Ramos (cell line): ENCODE results near the gene CHRM3.

Source experiments
- in situ Hi-C: fragments of 300-500 bp; cut with MboI; formaldehyde crosslinking; loops from one replicate; pipeline ENCODE4 v1.14.3; 2022; ENCODE audit warnings: low sequenced_read_pairs; ENCODE audit not compliant: unreplicated experiment

The CHRM3 gene

GRCh38 chr1:239392271-239392670 is 5.9 kb downstream of the CHRM3 start:
- in situ Hi-C loops, result no loop called here

GRCh38 chr1:239394107-239394506 is 7.7 kb downstream of the CHRM3 start:
- in situ Hi-C loops, result no loop called here

GRCh38 chr1:239413916-239414315 is 27.5 kb downstream of the CHRM3 start:
- in situ Hi-C loops, result no loop called here

GRCh38 chr1:239417221-239417620 is 30.9 kb downstream of the CHRM3 start:
- in situ Hi-C loops, result no loop called here

GRCh38 chr1:239417986-239418640 is 31.7 kb downstream of the CHRM3 start:
- in situ Hi-C loops, result no loop called here

GRCh38 chr1:239418681-239419080 is 32.3 kb downstream of the CHRM3 start:
- in situ Hi-C loops, result no loop called here

GRCh38 chr1:239421811-239422210 is 35.4 kb downstream of the CHRM3 start:
- in situ Hi-C loops, result no loop called here

- in situ Hi-C loops, result no loop called here
Observed at GRCh38 chr1:239422818-239423217, 36.5 kb downstream of the CHRM3 start.

- in situ Hi-C loops, result no loop called here
Observed at GRCh38 chr1:239426821-239427475, 40.6 kb downstream of the CHRM3 start.

- in situ Hi-C loops, result no loop called here
Observed at GRCh38 chr1:239427712-239428111, 41.3 kb downstream of the CHRM3 start.

- in situ Hi-C loops, result no loop called here
Observed at GRCh38 chr1:239428120-239428710, 41.8 kb downstream of the CHRM3 start.

- in situ Hi-C loops, result no loop called here
Observed at GRCh38 chr1:239429163-239429562, 42.8 kb downstream of the CHRM3 start.

GRCh38 chr1:239432255-239432654 is 45.9 kb downstream of the CHRM3 start:
- in situ Hi-C loops, result no loop called here

GRCh38 chr1:239434181-239434580 is 47.8 kb downstream of the CHRM3 start:
- in situ Hi-C loops, result no loop called here
